ENCODE results near the gene SFXN1. TPM values are rescaled to one million over a fixed set of nuclear protein-coding genes. Genes with fewer than 3 reads are reported as not detected.

The SFXN1 gene
- total RNA-seq = 10 to 100 TPM in 3 of 4 donors, 1 to 10 TPM in 1; 8.6 to 25.0 (median 13.7) TPM
- 10 to 100 TPM in 2 of 3 donors, 1 to 10 TPM in 1; 8.7 to 17.2 (median 17.0) TPM for polyA plus RNA-seq
- long read RNA-seq, donor 1, full-length matches to known transcripts = 1 of 2 reads
- long read RNA-seq, donor 1, partial matches to known transcripts = 1 of 2 reads
- long read RNA-seq, donor 1, other reads (novel, unspliced or antisense) = 0 of 2 reads
- long read RNA-seq, donor 2, full-length matches to known transcripts = 12 of 15 reads
- long read RNA-seq, donor 2, partial matches to known transcripts = 1 of 15 reads
- long read RNA-seq, donor 2, other reads (novel, unspliced or antisense) = 2 of 15 reads

GRCh38 chr5:175478384-175479124, at the start of gene SFXN1:
SFXN1 (plus strand) TSS chr5:175478560; CDS start chr5:175492104, 13,544 bp downstream.
- DNase-seq (peak; percentile 80 to 83), ATAC-seq (peak; percentile 91 to 96 (median 93))
- H3K27me3 ChIP-seq (ENCODE audit: insufficient read depth in 3 of 3, low read length in 2 of 3) = no peaks in the 10 kb centered on the region
- H3K4me1 ChIP-seq = no peaks in the 10 kb centered on the region
- intact Hi-C loops (cut with DNase I) = loop anchor here in 1 of 2 donors (5.0 kb wide), 1 partner anchor 1429 kb away; no protein-coding TSS in a partner anchor
- peak within 1 kb of the TSS; percentile 82 for H3K4me3 ChIP-seq
- 0 to 1% (median 1%) methylated on average over 30 to 94 of the region's 94 CpGs for WGBS, 3 donors
- no peak for TF ChIP-seq CTCF (IDR thresholded peaks at IDR 0.05)
- H3K36me3 ChIP-seq (ENCODE audit: insufficient read depth in 1 of 2, low read depth in 1 of 2) = peaks cover 0 to 3% of the 10 kb centered on the region in 2 donors
- H3K27ac ChIP-seq = peak within 1 kb of the TSS; percentile 78
- no peaks in the 10 kb centered on the region for H3K9me3 ChIP-seq

GRCh38 chr5:175434800-175435199, 43.6 kb upstream of the SFXN1 start:
- ATAC-seq = no peak

GRCh38 chr5:175436359-175436758, 42.0 kb upstream of the SFXN1 start:
- no peaks in the 10 kb centered on the region for H3K36me3 ChIP-seq (ENCODE audit: insufficient read depth in 1 of 2, low read depth in 1 of 2)
- no peak for TF ChIP-seq CTCF (IDR thresholded peaks at IDR 0.05)
- no peaks in the 10 kb centered on the region for H3K4me1 ChIP-seq
- peaks cover 0 to 3% (median 0%) of the 10 kb centered on the region in 3 donors for H3K27me3 ChIP-seq (ENCODE audit: insufficient read depth in 3 of 3, low read length in 2 of 3)
- DNase-seq (no peak), ATAC-seq (no peak)
- no peak overlapping the region for H3K4me3 ChIP-seq
- WGBS, 3 donors = 65 to 68% (median 66%) methylated on average over 8 of the region's 8 CpGs
- intact Hi-C loops (cut with DNase I) = no loop called here
- no peaks in the 10 kb centered on the region for H3K9me3 ChIP-seq
- no peak overlapping the region for H3K27ac ChIP-seq

More at GRCh38 chr5:175434800-175435199, 43.6 kb upstream of the SFXN1 start:
- intact Hi-C loops (cut with DNase I) = no loop called here
- Histone ChIP-seq H3K9me3 (no peaks in the 10 kb centered on the region), H3K4me1 (no peaks in the 10 kb centered on the region), H3K4me3 (no peak overlapping the region), H3K27ac (no peak overlapping the region), H3K36me3 (ENCODE audit: insufficient read depth in 1 of 2, low read depth in 1 of 2) (no peaks in the 10 kb centered on the region), H3K27me3 (ENCODE audit: insufficient read depth in 3 of 3, low read length in 2 of 3) (peaks cover 0 to 3% (median 0%) of the 10 kb centered on the region in 3 donors)
- TF ChIP-seq CTCF (IDR thresholded peaks at IDR 0.05) = no peak
- DNase-seq = no peak
- WGBS, 3 donors = 68 to 81% (median 80%) methylated on average over 6 of the region's 6 CpGs

GRCh38 chr5:175438234-175438857, 40.0 kb upstream of the SFXN1 start:
- intact Hi-C loops (cut with DNase I) = no loop called here
- no peaks in the 10 kb centered on the region for H3K9me3 ChIP-seq
- TF ChIP-seq CTCF (IDR thresholded peaks at IDR 0.05) = no peak
- DNase-seq = no peak
- WGBS, 3 donors = 75 to 79% (median 78%) methylated on average over 3 of the region's 3 CpGs
- H3K36me3 ChIP-seq (ENCODE audit: insufficient read depth in 1 of 2, low read depth in 1 of 2) = no peaks in the 10 kb centered on the region
- no peak overlapping the region for H3K27ac ChIP-seq
- H3K4me3 ChIP-seq = no peak overlapping the region
- H3K4me1 ChIP-seq = no peaks in the 10 kb centered on the region
- no peak for ATAC-seq
- peaks cover 3 to 12% (median 4%) of the 10 kb centered on the region in 3 donors for H3K27me3 ChIP-seq (ENCODE audit: insufficient read depth in 3 of 3, low read length in 2 of 3)

All from psoas muscle (tissue), 8 donors.